Fibroblast of villous mesenchyme (primary cell): ENCODE measurements around the gene CLNK. TPM values are rescaled to one million over a fixed set of nuclear protein-coding genes. Genes with fewer than 3 reads are reported as not detected.

Experiments
- DNase-seq: peaks from one replicate; pipeline ENCODE4 v3.0.0-alpha.2; 2010; ENCODE audit warnings: low read depth
- H3K4me3 ChIP-seq: 2 replicates; pipeline ENCODE4 v1.5.1; 2011; ENCODE audit warnings: low read depth, mild to moderate bottlenecking, low read length
- CTCF ChIP-seq: IDR thresholded peaks from 2 replicates; pipeline ENCODE4 v1.5.1; 2012; ENCODE audit warnings: low read depth, mild to moderate bottlenecking, low read length; ENCODE audit not compliant: insufficient read depth
- total RNA-seq: library from RNA; depleted of rRNA; stranded (reverse); fragments of >200 nt; gene quantifications from 2 replicates; pipeline ENCODE4 v1.2.3, GENCODE V29; 2012

Gene CLNK
- total RNA-seq = not detected in 2 replicates

- no peak for TF ChIP-seq CTCF
- no peak for DNase-seq
- H3K4me3 ChIP-seq = no peak within 1 kb of the TSS
Measured at GRCh38 chr4:10684631-10685030, at the start of gene CLNK. Gene CLNK, minus strand, starts transcription at chr4:10684768. Its CDS starts 16,899 bp downstream, at chr4:10667869.

GRCh38 chr4:10733481-10734062, 49.0 kb upstream of the CLNK start:
- TF ChIP-seq CTCF = no peak
- DNase-seq = no peak
- H3K4me3 ChIP-seq = no peak overlapping the region

- no peak for TF ChIP-seq CTCF
- DNase-seq = no peak
- no peak overlapping the region for H3K4me3 ChIP-seq
Measured at GRCh38 chr4:10732914-10733415, 48.4 kb upstream of the CLNK start.

- no peak for DNase-seq
- TF ChIP-seq CTCF = no peak
Measured at GRCh38 chr4:10732235-10732913, 47.8 kb upstream of the CLNK start.

GRCh38 chr4:10731690-10732089, 47.1 kb upstream of the CLNK start:
- no peak overlapping the region for H3K4me3 ChIP-seq
- no peak for TF ChIP-seq CTCF
- DNase-seq = no peak

More at GRCh38 chr4:10732235-10732913, 47.8 kb upstream of the CLNK start:
- no peak overlapping the region for H3K4me3 ChIP-seq

- TF ChIP-seq CTCF = no peak
- no peak for DNase-seq
- no peak overlapping the region for H3K4me3 ChIP-seq
Measured at GRCh38 chr4:10731162-10731561, 46.6 kb upstream of the CLNK start.
